AML-193 (cell line): ENCODE measurements around the gene STAU1.
A peak's percentile ranks its signal among the peaks of the same experiment; 100 is the strongest.
"Not testable (repeated sequence)": the region's sequence is repeated elsewhere in the genome, so short reads cannot be mapped to it uniquely, and the experiment has no call there.

Experiments used
- DNase-seq, 2 experiments: peaks; one replicate each; lab custom pipeline; 2025; lab: John Stamatoyannopoulos, UW

STAU1 gene

GRCh38 chr20:49203746-49204145 is 15.6 kb upstream of the STAU1 start:
- DNase-seq = no peak

GRCh38 chr20:49203011-49203410 is 14.9 kb upstream of the STAU1 start:
- DNase-seq = no peak

GRCh38 chr20:49199729-49200293 is 11.7 kb upstream of the STAU1 start:
- no peak for DNase-seq

- DNase-seq = not testable (repeated sequence)
These were observed 4.9 kb upstream of the STAU1 start for GRCh38 chr20:49192944-49193518.

GRCh38 chr20:49187330-49187850 is 744 bp downstream of the STAU1 start:
- DNase-seq = no peak

- DNase-seq = peak; percentile 67
These were observed 1.4 kb downstream of the STAU1 start for GRCh38 chr20:49186535-49187329.

- no peak for DNase-seq
These were observed 2.9 kb downstream of the STAU1 start for GRCh38 chr20:49185071-49185761.

- no peak for DNase-seq
These were observed 3.5 kb downstream of the STAU1 start for GRCh38 chr20:49184691-49185070.

- not testable (repeated sequence) for DNase-seq
These were observed 4.0 kb downstream of the STAU1 start for GRCh38 chr20:49184084-49184501.

GRCh38 chr20:49183444-49183843 is 4.7 kb downstream of the STAU1 start:
- DNase-seq = no peak

- no peak for DNase-seq
These were observed 6.8 kb downstream of the STAU1 start for GRCh38 chr20:49181265-49181877.

- DNase-seq = no peak
These were observed 8.5 kb downstream of the STAU1 start for GRCh38 chr20:49179368-49180277.

GRCh38 chr20:49174183-49174582 is 14.0 kb downstream of the STAU1 start:
- no peak for DNase-seq

GRCh38 chr20:49172413-49172812 is 15.7 kb downstream of the STAU1 start:
- no peak for DNase-seq

- no peak for DNase-seq
These were observed 16.2 kb downstream of the STAU1 start for GRCh38 chr20:49171909-49172308.

GRCh38 chr20:49170714-49171113 is 17.4 kb downstream of the STAU1 start:
- DNase-seq = no peak

- no peak for DNase-seq
These were observed 18.6 kb downstream of the STAU1 start for GRCh38 chr20:49169547-49169946.

GRCh38 chr20:49168864-49169263 is 19.3 kb downstream of the STAU1 start:
- not testable (repeated sequence) for DNase-seq

- DNase-seq = no peak
These were observed 20.2 kb downstream of the STAU1 start for GRCh38 chr20:49167811-49168507.
